Adipose tissue (tissue), 3 donors: ENCODE data around the gene ELANE. TPM values are rescaled to one million over a fixed set of nuclear protein-coding genes. Genes with fewer than 3 reads are reported as not detected.
"Not testable (repeated sequence)": the region's sequence is repeated elsewhere in the genome, so short reads cannot be mapped to it uniquely, and the experiment has no call there.

Experiments used
- H3K27ac ChIP-seq: one replicate; pipeline ENCODE4 v1.5.1; 2013; ENCODE audit warnings: low read depth, low read length
- WGBS, 3 donors: extraction: QIAGEN DNeasy Blood & Tissue Kit; methylation state at CpG; one replicate each; pipeline ENCODE4 v1.1.7; 2013; 5-methylcytosine and 5-hydroxymethylcytosine counted together
- polyA plus RNA-seq, 3 donors: library from polyadenylated mRNA; stranded (reverse); fragments of 200-250 nt; gene quantifications; one replicate each; pipeline ENCODE4 v1.2.3, GENCODE V29; 2013
- donor health status: healthy with polysubstance abuse.
- donor health status: Bipolar disorder and iron deficiency.
- donor health status: healthy.

ELANE gene
- polyA plus RNA-seq, 3 donors: 0.54 to 9.2 (median 2.4) TPM

DNA sequence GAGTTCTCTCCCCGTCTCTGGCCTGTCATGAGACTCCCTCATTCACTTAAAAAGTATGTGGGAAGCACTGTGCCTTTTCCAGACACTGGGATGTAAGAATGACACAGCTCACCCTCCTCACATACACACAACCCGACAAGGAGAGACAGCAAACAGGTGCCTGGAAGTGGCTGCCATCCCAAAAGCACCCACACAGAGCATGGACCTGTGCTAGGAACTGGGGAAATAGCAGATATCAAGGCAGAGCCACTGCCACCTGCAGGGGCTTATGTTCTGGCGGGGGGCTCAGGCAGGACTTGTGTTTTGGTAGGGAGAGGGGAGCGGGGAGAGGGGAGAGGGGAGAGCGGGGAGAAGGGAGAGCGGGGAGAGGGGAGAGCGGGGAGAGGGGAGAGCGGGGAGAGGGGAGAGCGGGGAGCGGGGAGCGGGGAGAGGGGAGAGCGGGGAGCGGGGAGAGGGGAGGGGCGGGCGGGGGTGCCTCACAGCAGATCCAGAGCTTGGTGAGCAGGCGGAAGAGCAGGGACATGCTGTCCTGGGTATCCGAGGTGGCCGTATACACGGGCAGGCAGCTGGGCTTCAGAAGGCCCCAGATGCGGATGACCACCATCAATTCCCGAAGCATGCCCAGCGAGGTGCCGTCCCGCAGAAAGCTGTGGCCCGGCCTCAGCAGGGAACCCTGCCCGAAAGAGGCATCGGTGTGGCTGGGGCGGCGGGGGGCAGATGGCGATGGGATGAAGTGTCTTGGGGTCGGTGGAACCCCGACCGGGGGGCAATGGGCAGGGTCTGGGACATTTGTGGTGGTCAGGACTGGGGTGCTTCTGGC, 19.6 kb downstream of the ELANE start:
- 86 to 95% (median 94%) methylated on average over 20 to 22 of the region's 33 CpGs for WGBS, 3 donors
- no peak overlapping the region for H3K27ac ChIP-seq

DNA sequence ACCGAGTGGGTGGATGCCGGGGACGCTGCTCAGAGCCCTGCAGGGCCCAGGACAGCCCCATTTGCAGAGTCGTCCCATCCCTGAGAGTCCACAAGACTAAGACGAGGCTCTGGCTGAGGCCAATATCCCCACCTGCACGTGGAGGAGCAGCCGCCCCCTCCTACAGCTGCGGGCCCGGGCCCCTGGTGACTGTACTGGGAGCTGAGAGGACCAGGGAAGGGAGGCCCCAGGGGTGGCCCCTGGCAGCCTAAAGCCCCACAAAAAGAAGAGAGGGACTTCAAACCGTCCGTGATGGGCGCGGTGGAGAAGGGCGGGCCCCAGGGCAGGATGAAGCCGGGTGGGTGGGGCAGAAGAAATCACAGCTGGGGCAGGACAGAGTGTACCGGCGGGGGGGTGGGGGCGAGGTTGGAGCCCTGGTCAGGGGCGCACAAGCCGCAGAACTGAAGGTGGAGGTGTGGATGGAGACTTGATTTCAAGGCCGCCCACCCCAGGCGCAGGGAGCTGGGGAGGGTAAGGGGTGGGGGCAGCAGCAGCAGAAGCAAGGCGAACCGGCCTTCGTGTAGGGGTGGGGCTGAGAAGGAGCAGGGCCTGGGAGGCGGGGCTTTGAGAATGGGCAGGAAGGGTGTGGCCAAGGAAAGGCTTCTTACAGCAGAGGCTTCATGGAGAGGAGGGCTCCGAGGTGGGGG, 20.3 kb downstream of the ELANE start:
- WGBS, 3 donors: 72 to 79% (median 74%) methylated on average over 26 to 27 of the region's 27 CpGs
- no peak overlapping the region for H3K27ac ChIP-seq

DNA sequence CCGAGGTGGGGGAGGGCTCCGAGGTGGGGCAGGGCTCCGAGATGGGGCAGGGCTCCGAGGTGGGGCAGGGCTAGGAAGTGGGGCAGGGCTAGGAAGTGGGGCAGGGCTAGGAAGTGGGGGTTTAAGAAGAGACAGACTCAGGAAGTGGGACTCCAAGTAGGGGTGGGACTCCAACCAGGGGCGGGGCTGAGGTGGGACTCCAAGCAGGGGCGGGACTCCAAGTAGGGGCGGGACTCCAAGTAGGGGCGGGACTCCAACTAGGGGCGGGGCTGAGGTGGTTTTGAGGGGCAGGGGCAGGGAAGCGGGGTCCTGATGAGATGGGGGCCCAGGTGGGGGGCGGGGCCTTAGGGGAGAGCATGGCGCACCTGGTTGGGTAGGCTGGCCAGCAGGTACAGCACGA, 21.0 kb downstream of the ELANE start:
- H3K27ac ChIP-seq: no peak overlapping the region
- 86 to 97% (median 95%) methylated on average over 5 to 9 of the region's 13 CpGs for WGBS, 3 donors

DNA sequence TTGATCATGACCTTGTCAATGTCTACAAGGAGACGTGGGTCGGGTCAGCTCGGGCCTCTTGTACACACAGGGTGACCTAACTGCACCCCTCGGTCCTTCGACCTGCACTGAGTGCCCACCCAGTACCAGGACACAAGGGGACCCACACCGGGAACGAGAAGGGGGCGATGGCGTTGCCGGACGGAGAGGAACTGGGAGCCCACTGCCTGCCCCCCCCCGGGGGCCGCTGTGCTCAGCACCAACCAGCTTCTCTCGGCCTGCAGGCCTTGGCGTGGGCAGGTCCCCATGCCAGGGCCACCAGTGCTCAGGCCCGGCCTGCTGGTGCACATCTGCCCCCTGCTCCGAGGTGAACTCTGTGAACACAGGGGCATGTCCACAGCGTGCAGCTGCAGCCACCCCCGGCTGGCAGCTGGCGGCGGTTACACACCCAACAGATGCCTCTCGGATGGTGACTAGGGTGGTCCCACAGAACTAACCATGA, 21.5 kb downstream of the ELANE start:
- 92 to 97% (median 93%) methylated on average over 22 of the region's 22 CpGs for WGBS, 3 donors
- no peak overlapping the region for H3K27ac ChIP-seq

DNA sequence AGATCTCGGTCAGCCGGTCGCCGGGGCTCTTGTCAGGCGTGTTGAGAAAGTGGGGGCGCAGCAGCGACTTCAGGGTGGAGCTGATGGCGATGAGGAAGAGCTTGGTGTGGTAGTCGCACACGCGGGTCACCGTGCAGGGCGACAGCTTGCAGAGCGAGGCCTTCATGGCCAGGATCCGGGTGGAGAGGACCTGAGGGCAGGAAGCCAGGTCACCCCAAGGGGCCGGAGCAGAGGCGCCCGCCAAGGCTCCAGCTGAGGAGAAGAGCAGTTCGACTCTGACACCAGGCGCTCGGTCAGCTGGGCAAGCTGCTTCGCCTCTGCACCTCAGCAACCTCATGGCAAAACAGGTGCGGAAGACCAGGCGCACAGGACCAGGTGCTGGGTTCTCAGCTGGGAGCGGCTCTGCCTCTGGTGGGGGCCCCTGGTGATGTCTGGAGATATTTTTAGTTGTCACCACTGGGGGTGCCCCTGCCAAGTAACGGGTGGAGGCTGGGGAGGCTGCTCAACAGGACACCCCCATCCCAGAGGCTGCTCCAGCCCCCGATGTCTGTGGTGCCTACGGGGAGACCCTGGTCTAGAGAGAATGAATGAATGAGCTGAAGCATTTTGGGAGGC, 23.3 kb downstream of the ELANE start:
- WGBS, 3 donors: 89 to 94% (median 93%) methylated on average over 28 of the region's 28 CpGs
- H3K27ac ChIP-seq: no peak overlapping the region

DNA sequence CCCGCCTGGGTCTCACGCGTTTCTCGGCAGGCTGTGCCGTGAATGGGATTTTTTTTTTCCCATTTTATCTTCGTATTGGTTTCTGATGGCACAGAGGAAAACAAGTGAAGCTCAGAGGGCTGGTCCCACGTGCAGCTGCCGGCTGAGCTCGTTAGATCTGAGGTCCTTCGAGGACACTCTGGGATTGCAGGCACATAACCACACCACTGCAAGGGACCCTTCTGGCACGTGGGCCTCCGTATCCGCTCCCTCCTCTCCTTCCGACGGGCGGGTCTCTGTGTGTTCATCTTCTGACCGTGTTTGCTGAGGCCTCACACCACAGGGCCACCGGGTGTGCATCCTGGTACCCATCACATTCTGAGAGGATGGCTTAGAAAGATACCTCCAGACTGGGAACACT, 24.0 kb downstream of the ELANE start:
- no peak overlapping the region for H3K27ac ChIP-seq
- 83 to 86% (median 84%) methylated on average over 18 of the region's 18 CpGs for WGBS, 3 donors

DNA sequence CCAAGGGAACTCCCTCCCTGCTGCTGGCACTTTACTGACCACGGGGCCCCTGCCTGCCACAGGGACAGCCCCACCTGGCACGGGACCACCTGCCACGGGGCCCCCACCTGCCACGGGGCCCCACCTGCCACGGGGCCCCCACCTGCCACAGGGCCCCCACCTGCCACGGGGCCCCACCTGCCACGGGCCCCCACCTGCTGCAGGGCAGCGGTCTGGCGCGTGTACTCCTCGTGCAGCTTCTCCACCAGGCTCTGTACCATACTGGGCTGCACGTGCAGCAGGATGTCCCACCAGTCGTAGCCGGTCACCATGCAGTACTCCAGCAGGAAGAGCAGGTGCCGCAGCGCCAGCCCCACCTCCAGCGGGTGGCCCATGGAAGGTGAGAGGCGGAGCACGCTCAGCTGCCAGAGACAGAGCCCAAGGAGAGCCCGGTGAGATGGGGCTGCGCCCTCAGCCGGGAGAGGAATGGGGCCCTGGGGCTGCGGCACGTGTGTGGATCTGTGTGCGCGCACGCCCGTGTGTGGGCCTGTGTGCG, 24.7 kb downstream of the ELANE start:
- WGBS, 3 donors: 88 to 93% (median 92%) methylated on average over 27 to 29 of the region's 29 CpGs
- no peak overlapping the region for H3K27ac ChIP-seq

DNA sequence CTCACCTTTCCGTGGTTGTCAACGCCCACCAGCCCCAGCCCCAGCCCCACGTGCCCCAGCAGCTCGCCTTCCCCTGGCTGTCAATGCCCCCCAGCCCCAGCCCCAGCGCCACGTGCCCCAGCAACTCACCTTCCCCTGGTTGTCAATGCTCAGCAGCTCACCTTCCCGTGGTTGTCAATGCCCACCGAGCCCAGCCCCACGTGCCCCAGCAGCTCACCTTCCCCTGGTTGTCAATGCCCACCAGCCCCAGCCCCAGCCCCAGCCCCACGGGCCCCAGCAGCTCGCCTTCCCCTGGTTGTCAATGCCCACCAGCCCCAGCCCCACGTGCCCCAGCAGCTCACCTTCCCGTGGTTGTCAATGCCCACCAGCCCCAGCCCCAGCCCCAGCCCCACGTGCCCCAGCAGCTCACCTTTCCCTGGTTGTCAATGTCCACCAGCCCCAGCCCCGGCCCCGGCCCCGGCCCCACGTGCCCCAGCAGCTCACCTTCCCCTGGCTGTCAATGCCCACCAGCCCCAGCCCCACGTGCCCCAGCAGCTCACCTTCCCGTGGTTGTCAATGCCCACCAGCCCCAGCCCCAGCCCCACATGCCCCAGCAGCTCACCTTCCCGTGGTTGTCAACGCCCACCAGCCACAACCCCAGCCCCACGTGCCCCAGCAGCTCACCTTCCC, 26.0 kb downstream of the ELANE start:
- not testable (repeated sequence) for H3K27ac ChIP-seq
- 84 to 93% (median 90%) methylated on average over 20 to 23 of the region's 23 CpGs for WGBS, 3 donors

DNA sequence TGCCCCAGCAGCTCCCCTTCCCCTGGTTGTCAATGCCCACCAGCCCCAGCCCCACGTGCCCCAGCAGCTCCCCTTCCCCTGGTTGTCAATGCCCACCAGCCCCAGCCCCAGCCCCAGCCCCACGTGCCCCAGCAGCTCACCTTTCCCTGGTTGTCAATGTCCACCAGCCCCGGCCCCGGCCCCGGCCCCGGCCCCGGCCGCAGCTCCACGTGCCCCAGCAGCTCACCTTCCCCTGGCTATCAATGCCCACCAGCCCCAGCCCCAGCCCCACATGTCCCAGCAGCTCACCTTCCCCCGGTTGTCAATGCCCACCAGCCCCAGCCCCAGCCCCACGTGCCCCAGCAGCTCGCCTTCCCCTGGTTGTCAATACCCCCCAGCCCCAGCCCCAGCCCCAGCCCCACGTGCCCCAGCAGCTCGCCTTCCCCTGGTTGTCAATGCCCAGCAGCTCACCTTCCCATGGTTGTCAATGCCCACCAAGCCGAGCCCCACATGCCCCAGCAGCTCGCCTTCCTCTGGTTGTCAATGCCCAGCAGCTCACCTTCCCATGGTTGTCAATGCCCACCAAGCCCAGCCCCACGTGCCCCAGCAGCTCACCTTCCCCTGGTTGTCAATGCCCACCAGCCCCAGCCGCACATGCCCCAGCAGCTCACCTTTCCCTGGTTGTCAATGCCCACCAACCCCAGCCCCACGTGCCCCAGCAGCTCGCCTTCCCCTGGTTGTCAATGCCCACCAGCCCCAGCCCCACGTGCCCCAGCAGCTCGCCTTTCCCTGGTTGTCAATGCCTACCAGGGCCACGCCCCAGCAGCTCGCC, 26.9 kb downstream of the ELANE start:
- not testable (repeated sequence) for H3K27ac ChIP-seq
- 87 to 91% (median 89%) methylated on average over 24 of the region's 24 CpGs for WGBS, 3 donors

DNA sequence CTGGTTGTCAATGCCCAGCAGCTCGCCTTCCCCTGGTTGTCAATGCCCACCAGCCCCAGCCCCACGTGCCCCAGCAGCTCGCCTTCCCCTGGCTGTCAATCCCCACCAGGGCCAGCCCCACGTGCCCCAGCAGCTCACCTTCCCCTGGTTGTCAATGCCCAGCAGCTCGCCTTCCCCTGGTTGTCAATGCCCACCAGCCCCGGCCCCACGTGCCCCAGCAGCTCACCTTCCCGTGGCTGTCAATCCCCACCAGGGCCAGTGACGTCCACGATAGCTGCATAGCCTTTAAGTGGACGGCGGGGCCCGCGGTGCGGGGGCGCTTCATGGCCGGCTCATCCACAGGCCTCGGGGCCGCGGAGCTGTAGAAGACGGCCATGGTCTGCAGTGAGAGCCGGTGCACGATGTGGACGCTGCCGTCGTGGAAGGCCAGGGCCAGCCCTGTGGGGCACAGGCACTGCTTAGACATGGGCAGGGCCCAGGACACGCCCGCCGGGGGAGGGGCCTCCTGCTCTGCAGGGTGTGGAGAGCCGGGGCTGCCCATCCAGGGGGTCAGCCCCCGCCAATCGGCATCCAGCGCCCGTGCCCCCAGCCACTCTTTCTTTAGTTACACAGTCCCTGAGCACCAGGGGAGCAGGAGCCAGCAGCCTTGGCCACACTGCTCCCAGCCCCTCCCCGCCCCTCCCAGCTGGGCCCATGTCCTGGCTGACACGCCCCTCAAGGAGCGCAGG, 27.8 kb downstream of the ELANE start:
- H3K27ac ChIP-seq: no peak overlapping the region
- 88 to 92% (median 90%) methylated on average over 36 to 37 of the region's 37 CpGs for WGBS, 3 donors

DNA sequence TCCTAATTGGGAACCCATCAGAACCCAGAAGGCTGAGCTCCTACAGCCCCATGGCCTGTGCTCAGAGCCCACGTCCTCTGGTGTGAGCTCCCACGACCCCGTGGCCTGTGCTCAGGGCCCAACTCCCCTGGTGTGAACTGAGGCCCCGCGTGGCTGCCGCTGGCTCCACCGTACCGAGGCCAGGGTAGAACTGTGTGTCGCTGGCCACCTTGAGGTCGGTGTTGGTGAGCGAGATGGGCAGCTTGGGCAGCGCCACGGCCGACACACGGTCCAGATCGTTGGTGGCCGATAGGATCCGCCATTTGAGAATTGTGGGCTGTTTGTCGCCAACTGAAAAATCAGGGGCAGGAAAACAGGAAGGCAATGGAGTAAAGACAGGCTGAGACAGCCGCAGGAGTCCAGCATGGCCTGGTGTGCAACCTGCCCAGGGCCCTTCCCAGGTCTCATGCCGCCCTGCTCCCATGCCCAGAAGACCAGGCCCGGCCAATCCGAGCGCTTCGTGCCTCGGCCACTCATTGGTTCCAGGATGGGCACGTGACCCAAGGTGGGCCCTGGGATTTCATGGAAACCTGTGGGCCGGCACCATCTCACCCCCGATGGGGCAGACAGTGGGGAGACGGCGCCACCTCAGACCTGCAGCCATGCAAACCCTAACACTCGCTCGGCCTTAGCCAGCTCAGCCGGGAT, 29.4 kb downstream of the ELANE start:
- H3K27ac ChIP-seq: no peak overlapping the region
- 98 to 99% (median 98%) methylated on average over 34 of the region's 34 CpGs for WGBS, 3 donors

DNA sequence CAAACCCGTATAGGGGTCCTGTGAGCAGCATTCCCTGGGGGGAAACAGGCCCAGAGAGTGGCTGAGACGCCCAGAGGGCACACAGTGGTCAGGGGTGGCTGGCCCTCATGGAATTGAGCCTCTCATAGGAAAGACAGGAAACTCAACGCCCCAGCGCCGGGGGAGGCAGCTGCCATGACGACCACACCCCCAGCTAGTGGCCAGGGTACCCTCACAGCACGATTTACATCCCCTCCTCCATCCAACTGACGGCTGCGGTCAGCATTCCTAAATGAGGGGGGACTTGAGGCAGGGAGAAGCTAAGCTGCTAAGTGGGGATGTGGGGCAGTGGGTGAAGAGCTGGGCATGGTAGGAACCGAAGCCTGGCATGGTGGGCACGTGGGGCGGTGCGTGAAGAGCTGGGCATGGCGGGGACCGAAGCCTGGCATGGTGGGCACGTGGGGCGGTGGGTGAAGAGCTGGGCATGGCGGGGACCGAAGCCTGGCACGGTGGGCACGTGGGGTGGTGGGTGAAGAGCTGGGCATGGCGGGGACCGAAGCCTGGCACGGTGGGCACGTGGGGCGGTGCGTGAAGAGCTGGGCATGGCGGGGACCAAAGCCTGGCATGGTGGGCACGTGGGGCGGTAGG, 30.9 kb downstream of the ELANE start:
- WGBS, 3 donors: 90 to 97% (median 93%) methylated on average over 15 to 30 of the region's 30 CpGs
- H3K27ac ChIP-seq: no peak overlapping the region

DNA sequence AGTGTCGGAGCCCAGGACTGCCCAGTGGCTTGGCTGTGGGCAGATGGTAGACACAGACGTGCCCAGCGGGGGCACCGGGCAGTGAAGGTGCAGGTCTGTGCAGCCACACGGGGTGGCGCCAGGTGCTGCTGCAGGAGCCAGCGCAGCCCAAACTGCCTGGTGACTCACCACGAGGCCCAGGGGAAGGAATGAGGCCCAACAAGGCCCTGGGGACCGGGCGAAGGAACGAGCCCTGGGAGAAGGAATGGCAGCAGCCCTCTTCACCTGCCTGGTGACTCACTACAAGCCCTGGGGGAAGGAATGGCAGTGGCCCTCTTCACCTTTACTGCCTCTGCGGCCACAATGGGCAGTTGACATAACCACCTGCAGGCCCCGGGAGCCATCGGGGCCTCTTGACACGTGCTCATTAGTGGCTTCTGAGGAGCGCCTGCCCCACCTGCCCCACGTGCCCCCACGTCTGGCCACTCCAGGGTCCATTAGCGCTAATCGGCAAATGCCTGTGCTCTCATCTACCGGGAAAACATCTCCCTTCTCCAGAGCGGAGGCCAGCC, 31.6 kb downstream of the ELANE start:
- no peak overlapping the region for H3K27ac ChIP-seq
- whole genome bisulfite sequencing, 3 donors: 89 to 95% (median 92%) methylated on average over 22 of the region's 22 CpGs

DNA sequence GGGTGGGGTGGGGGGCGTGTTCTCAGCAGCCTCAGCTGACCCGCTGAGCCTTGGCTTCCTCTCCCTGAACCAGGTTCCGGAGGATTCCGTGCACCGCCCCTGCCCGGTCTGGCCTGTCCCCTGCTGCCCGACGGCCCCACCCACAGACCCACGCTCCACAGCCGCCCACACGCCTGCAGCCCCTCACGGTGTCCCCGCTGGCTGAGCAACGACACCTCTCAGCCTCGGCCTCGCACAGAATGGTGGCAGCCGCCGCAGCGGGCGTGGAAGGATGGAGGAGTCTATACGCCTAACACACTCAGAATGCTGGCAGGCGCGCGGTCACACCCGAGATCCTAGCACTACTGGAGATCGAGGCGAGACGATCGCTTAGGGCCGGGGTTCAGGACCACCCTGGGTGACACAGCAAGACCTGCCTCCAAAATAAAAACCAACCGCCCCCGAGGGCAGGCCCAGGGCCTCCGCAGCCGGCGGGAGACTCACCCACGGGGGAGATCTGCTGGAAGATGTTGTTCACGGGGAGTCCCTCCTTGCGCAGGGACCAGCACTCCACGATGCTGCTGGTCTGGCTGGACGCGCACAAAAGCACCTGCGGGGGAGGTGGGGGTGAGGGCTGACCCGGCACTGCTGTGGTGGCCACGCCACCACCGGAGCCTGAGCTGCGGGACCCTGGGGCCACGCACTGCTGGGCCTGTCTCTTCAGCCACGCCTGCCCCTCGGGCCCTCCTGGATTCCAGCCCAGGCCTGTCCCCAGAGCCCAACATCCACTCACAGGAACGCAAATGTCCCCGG, 32.5 kb downstream of the ELANE start:
- H3K27ac ChIP-seq: no peak overlapping the region
- WGBS, 3 donors: 93 to 94% (median 94%) methylated on average over 38 to 51 of the region's 51 CpGs

DNA sequence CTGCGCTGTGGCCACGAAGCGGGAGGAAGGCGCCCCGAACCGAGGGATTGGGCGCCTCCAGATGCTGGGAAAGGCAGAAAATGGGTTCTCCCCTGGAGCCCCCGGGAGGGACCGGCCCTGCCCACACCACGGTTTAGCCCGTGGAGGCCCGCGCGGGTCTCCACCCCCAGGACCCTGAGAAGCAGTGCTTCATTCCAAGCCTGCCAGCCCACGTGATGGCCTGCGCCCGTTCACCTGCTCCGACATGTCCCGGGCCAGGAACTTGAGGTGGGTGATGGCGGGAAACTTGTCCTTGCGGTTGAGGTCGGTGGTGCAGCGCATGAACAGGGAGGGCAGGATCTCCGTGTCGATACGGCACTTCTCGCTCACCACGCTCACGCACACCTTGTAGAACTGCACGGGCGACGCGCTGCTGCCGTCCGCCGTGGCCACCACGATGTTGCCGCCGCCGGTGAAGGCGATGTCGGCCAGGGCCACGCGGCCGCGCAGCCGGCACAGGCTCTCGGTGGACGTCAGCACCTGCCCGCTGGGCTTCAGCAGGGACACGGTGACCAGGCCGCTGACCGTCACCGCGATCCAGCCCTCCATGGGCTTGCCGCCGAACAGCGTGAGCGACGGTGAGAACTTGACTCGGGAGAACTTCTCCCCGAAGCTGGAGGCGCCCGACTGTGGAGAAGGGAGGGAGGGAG, 33.6 kb downstream of the ELANE start:
- H3K27ac ChIP-seq: no peak overlapping the region
- 94 to 96% (median 96%) methylated on average over 57 to 64 of the region's 64 CpGs for WGBS, 3 donors
